Esophagus muscularis mucosa (tissue), 4 donors: ENCODE results near the gene MSH3.

Experiments used
- CTCF ChIP-seq, 3 experiments: fragments of 200-600 bp in 2 of 3; fragments of 450-650 bp in 1 of 3; sonication (generic) in 2 of 3; IDR thresholded peaks; one replicate each; pipeline ENCODE4 v1.5.1; 2017 to 2019; ENCODE audit warnings: antibody characterized with exemption in 3 of 3, mild to moderate bottlenecking in 2 of 3, moderate library complexity in 1 of 3
- EP300 ChIP-seq: sonication (generic); formaldehyde crosslinking; IDR thresholded peaks from one replicate; pipeline ENCODE4 v1.6.1; 2017; ENCODE audit warnings: antibody characterized with exemption
- POLR2A ChIP-seq: fragments of 450-650 bp; IDR thresholded peaks from one replicate; pipeline ENCODE4 v1.6.1; 2017; ENCODE audit warnings: antibody characterized with exemption, moderate library complexity, mild to moderate bottlenecking, low read depth
- POLR2AphosphoS5 ChIP-seq, 2 donors: sonication (generic); formaldehyde crosslinking; IDR thresholded peaks; one replicate each; pipeline ENCODE4 v1.6.1; 2017; ENCODE audit warnings: antibody characterized with exemption in 2 of 2

DNA sequence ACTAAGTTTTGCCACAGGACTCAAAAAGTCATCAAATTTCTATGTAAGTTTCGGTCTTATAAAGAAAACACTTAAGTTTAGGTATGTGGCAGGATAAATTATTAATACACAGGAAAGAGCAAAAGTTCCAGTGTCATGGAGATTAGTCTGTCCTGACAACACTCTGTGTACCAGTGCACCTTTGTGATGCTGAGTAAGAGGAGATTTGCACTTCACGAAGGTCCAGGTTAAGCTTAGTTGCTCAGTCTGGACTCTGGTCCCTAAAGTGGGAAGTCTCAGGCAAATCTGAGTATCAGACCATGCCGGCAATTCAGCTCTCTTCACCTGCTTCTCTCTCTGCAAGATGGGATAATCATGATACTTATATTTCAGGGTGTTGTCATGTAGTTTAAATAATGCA, 166.2 kb downstream of the MSH3 start:
- no peak for TF ChIP-seq CTCF (IDR thresholded peaks at IDR 0.05)
- TF ChIP-seq POLR2A, result no peak
- no peak for TF ChIP-seq POLR2AphosphoS5 (IDR thresholded peaks at IDR 0.05)
- no peak for TF ChIP-seq EP300
